Trophoblast cell (in vitro differentiated cells and primary cell): ENCODE data around the gene LINGO3.

Experiments
- DNase-seq, 2 donors: peaks; one replicate each; pipeline ENCODE4 v3.0.0-alpha.2; 2016
- H2AFZ ChIP-seq: 2 replicates; pipeline ENCODE4 v1.6.1; 2013; ENCODE audit warnings: low read length, moderate library complexity, mild to moderate bottlenecking; ENCODE audit not compliant: insufficient read depth, poor library complexity
- H2AK5ac ChIP-seq: 2 replicates; pipeline ENCODE4 v1.6.1; 2013; ENCODE audit warnings: mild to moderate bottlenecking, low read length
- H2BK120ac ChIP-seq: 2 replicates; pipeline ENCODE4 v1.6.1; 2013; ENCODE audit warnings: low read length, mild to moderate bottlenecking, moderate library complexity; ENCODE audit not compliant: insufficient read depth, poor library complexity
- H2BK12ac ChIP-seq: 2 replicates; pipeline ENCODE4 v1.6.1; 2013; ENCODE audit warnings: mild to moderate bottlenecking, low read length, moderate library complexity
- H2BK5ac ChIP-seq: 2 replicates; pipeline ENCODE4 v1.6.1; 2013; ENCODE audit warnings: low read length, low read depth, moderate library complexity, mild to moderate bottlenecking; ENCODE audit not compliant: poor library complexity
- H3K14ac ChIP-seq: 2 replicates; pipeline ENCODE4 v1.6.1; 2013; ENCODE audit warnings: mild to moderate bottlenecking, low read length
- H3K18ac ChIP-seq: 2 replicates; pipeline ENCODE4 v1.6.1; 2013; ENCODE audit warnings: mild to moderate bottlenecking, low read length
- H3K23ac ChIP-seq: 2 replicates; pipeline ENCODE4 v1.6.1; 2013; ENCODE audit warnings: low read length
- H3K27ac ChIP-seq: 2 replicates; pipeline ENCODE4 v1.5.1; 2013; ENCODE audit warnings: low read depth, mild to moderate bottlenecking, inconsistent platforms, low read length, moderate library complexity
- H3K27me3 ChIP-seq: 2 replicates; pipeline ENCODE4 v1.6.1; 2013; ENCODE audit warnings: inconsistent platforms, mild to moderate bottlenecking, low read length, moderate library complexity; ENCODE audit not compliant: insufficient read depth
- H3K36me3 ChIP-seq, 2 experiments: 1 replicate in 1 of 2; 2 replicates in 1 of 2; pipeline ENCODE4 v1.6.1; 2013; ENCODE audit warnings: low read length in 2 of 2, mild to moderate bottlenecking in 2 of 2, moderate library complexity in 1 of 2; ENCODE audit not compliant: insufficient read depth in 2 of 2, control insufficient read depth in 1 of 2
- H3K4ac ChIP-seq: 2 replicates; pipeline ENCODE4 v1.6.1; 2013; ENCODE audit warnings: low read depth, mild to moderate bottlenecking, low read length, moderate library complexity
- H3K4me1 ChIP-seq, 2 experiments: 1 replicate in 1 of 2; 2 replicates in 1 of 2; pipeline ENCODE4 v1.6.1; 2013; ENCODE audit warnings: low read length in 2 of 2, mild to moderate bottlenecking in 2 of 2, moderate library complexity in 1 of 2; ENCODE audit not compliant: insufficient read depth in 2 of 2, control insufficient read depth in 1 of 2
- H3K4me2 ChIP-seq: 2 replicates; pipeline ENCODE4 v1.6.1; 2013; ENCODE audit warnings: inconsistent platforms, mild to moderate bottlenecking, low read length, moderate library complexity
- H3K4me3 ChIP-seq: 2 replicates; pipeline ENCODE4 v1.5.1; 2013; ENCODE audit warnings: mild to moderate bottlenecking, low read depth, low read length, inconsistent platforms
- H3K79me1 ChIP-seq: one replicate; pipeline ENCODE4 v1.6.1; 2013; ENCODE audit warnings: low read length
- H3K79me2 ChIP-seq: 2 replicates; pipeline ENCODE4 v1.6.1; 2013; ENCODE audit warnings: low read length, mild to moderate bottlenecking; ENCODE audit not compliant: control insufficient read depth, insufficient read depth, poor library complexity
- H3K9ac ChIP-seq: 2 replicates; pipeline ENCODE4 v1.6.1; 2013; ENCODE audit warnings: mild to moderate bottlenecking, low read length
- H3K9me3 ChIP-seq: 2 replicates; pipeline ENCODE4 v1.6.1; 2013; ENCODE audit warnings: low read depth, mild to moderate bottlenecking, control low read depth, inconsistent platforms, low read length; ENCODE audit not compliant: insufficient read depth
- H4K12ac ChIP-seq: 2 replicates; pipeline ENCODE4 v1.6.1; 2013; ENCODE audit warnings: low read depth, mild to moderate bottlenecking, low read length, moderate library complexity
- H4K8ac ChIP-seq: 2 replicates; pipeline ENCODE4 v1.6.1; 2013; ENCODE audit warnings: low read depth, mild to moderate bottlenecking, low read length, moderate library complexity
- H4K91ac ChIP-seq: one replicate; pipeline ENCODE4 v1.6.1; 2013; ENCODE audit warnings: low read depth, mild to moderate bottlenecking, low read length, moderate library complexity
- WGBS: extraction: QIAGEN DNeasy Blood & Tissue Kit; methylation state at CpG from one replicate; pipeline ENCODE4 v1.1.7; 2013; ENCODE audit warnings: missing lambda C conversion rate; ENCODE audit not compliant: insufficient read length, insufficient coverage; ENCODE audit errors: extremely low coverage; 5-methylcytosine and 5-hydroxymethylcytosine counted together

Gene LINGO3

DNA sequence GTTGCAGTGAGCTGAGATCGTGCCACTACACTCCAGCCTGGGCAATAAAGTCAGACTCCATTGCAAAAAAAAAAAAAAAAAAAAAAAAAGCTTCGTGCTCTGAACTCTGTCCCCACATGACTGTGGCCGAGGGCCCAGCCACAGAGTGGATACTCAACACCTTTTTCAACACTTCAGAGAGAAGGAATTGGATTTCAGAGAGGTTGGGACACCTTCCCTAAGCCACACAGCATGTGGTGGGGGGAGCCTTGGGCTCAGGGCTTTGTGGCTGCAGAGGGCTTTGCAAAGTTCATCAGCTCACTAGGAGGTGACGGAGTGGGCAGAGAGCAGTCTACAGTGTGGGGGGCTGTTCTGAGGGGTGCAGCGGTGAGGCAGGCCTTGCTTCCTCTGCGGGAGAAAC lies 11.0 kb upstream of the LINGO3 start:
- H3K14ac ChIP-seq, result no peak overlapping the region
- H3K27ac ChIP-seq, result no peak overlapping the region
- H3K4me2 ChIP-seq, result no peak overlapping the region
- H4K91ac ChIP-seq, result no peak overlapping the region
- H2BK5ac ChIP-seq, result no peak overlapping the region
- H2BK12ac ChIP-seq, result no peak overlapping the region
- H3K9me3 ChIP-seq, result peaks cover 7% of the 10 kb centered on the region
- WGBS, result no CpG with 5 or more reads among the region's 6 CpGs
- H3K4me3 ChIP-seq, result no peak overlapping the region
- H3K79me2 ChIP-seq, result no peaks in the 10 kb centered on the region
- H4K8ac ChIP-seq, result no peak overlapping the region
- H2AFZ ChIP-seq, result no peak overlapping the region
- no peaks in the 10 kb centered on the region for H3K27me3 ChIP-seq
- no peaks in the 10 kb centered on the region for H3K4me1 ChIP-seq
- no peak overlapping the region for H3K9ac ChIP-seq
- H3K36me3 ChIP-seq, result peaks cover 24 to 29% of the 10 kb centered on the region in 2 experiments
- no peak overlapping the region for H3K18ac ChIP-seq
- H2BK120ac ChIP-seq, result no peak overlapping the region
- H3K79me1 ChIP-seq, result no peaks in the 10 kb centered on the region
- H2AK5ac ChIP-seq, result no peak overlapping the region
- no peak overlapping the region for H3K23ac ChIP-seq
- no peak for DNase-seq
- no peak overlapping the region for H4K12ac ChIP-seq
- no peak overlapping the region for H3K4ac ChIP-seq

DNA sequence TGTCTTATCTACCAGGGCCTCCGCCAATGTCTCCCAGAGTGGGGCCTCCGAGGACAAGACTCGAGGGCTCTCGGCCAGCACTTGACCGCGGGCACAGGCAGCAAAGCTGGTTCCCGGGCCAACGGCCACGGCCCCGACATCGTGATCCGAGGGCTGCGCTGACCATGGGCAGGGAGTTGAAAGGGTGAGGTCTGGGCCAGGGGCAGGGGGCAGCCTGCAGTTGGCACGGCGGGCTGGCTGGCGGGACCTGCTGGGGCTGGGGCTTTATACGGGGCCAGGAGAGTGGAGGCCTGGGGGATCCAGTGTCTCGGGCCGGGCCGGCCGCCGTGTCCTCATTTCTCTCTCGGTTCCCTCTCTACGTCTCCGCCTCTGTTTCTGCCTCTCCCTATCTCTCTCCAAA lies 9.8 kb upstream of the LINGO3 start:
- no peak for DNase-seq
- no peak overlapping the region for H3K4me3 ChIP-seq
- H2AK5ac ChIP-seq, result no peak overlapping the region
- no peak overlapping the region for H4K12ac ChIP-seq
- no peak overlapping the region for H3K18ac ChIP-seq
- H3K79me2 ChIP-seq, result no peaks in the 10 kb centered on the region
- H4K8ac ChIP-seq, result no peak overlapping the region
- no peaks in the 10 kb centered on the region for H3K79me1 ChIP-seq
- H3K9me3 ChIP-seq, result peaks cover 9% of the 10 kb centered on the region
- H3K14ac ChIP-seq, result no peak overlapping the region
- no peak overlapping the region for H2BK5ac ChIP-seq
- no peak overlapping the region for H3K27ac ChIP-seq
- H3K4ac ChIP-seq, result no peak overlapping the region
- H3K36me3 ChIP-seq, result peaks cover 15 to 18% of the 10 kb centered on the region in 2 experiments
- no peak overlapping the region for H3K23ac ChIP-seq
- no peak overlapping the region for H3K4me2 ChIP-seq
- H2BK12ac ChIP-seq, result no peak overlapping the region
- H3K27me3 ChIP-seq, result no peaks in the 10 kb centered on the region
- no peak overlapping the region for H2AFZ ChIP-seq
- no peaks in the 10 kb centered on the region for H3K4me1 ChIP-seq
- H2BK120ac ChIP-seq, result no peak overlapping the region
- H4K91ac ChIP-seq, result no peak overlapping the region
- WGBS, result no CpG with 5 or more reads among the region's 25 CpGs
- no peak overlapping the region for H3K9ac ChIP-seq

DNA sequence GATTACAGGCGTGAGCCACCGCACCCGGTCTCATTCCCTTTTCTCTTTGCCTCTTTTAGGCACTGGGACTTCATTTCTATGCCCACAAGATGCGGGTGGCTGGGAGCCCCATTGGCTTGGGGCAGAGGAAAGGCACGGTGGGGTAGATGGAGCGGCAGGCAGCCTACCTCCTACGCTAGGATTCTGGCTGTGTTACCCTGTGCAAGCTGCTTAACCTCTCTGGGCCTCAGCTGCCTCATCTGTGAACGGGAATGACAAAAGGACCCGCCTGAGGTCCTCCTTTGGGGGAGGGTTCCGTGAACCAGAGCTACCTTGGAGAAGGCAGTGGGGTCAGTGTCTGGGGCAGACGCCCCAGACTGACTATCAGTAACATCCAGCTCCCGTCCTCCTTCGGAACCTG lies 9.3 kb upstream of the LINGO3 start:
- Histone ChIP-seq H2AFZ (no peak overlapping the region), H3K18ac (no peak overlapping the region), H3K4me2 (no peak overlapping the region), H3K4me3 (no peak overlapping the region), H3K4me1 (no peaks in the 10 kb centered on the region), H3K36me3 (peaks cover 11 to 14% of the 10 kb centered on the region in 2 experiments), H3K4ac (no peak overlapping the region), H4K91ac (no peak overlapping the region), H3K79me2 (no peaks in the 10 kb centered on the region), H3K27me3 (no peaks in the 10 kb centered on the region), H3K27ac (no peak overlapping the region), H2BK12ac (no peak overlapping the region), H3K23ac (no peak overlapping the region), H3K9me3 (peaks cover 9% of the 10 kb centered on the region), H3K14ac (no peak overlapping the region), H3K9ac (no peak overlapping the region), H4K8ac (no peak overlapping the region), H2BK5ac (no peak overlapping the region), H2BK120ac (no peak overlapping the region), H2AK5ac (no peak overlapping the region), H4K12ac (no peak overlapping the region), H3K79me1 (no peaks in the 10 kb centered on the region)
- DNase-seq, result no peak
- WGBS, result no CpG with 5 or more reads among the region's 13 CpGs

DNA sequence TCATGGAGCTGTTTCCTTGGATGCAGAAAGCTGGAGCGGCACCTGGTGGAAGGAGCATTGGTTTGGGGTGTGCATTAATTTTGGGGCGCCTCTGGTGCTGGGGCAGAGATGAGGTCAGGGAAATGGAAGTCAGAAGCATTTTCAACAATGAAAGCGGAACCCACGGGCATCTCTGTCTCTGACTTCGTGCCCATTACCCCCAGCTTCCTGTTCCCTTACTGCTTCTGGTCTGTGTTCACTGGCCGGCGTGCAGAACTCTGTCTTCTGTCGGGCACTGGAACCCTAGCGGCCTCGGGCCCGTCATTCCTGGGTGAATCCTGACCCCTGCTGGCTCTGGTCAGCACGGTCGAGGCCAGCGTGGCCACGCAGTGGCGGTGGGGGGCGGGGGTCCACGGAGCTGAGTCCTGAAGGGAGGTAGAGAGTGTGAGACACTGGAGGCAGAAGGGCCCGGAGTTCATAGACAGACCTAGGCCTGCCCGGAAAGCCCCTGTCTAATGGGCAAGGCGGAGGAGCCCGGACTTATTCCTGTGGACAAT lies 7.9 kb upstream of the LINGO3 start:
- Histone ChIP-seq H2AFZ (no peak overlapping the region), H3K27me3 (no peaks in the 10 kb centered on the region), H2BK120ac (no peak overlapping the region), H2AK5ac (no peak overlapping the region), H3K4me3 (no peak overlapping the region), H2BK12ac (no peak overlapping the region), H2BK5ac (no peak overlapping the region), H3K4ac (no peak overlapping the region), H3K79me2 (no peaks in the 10 kb centered on the region), H4K12ac (no peak overlapping the region), H3K36me3 (peaks cover 2% of the 10 kb centered on the region in 2 experiments), H3K14ac (no peak overlapping the region), H3K27ac (no peak overlapping the region), H3K4me1 (no peaks in the 10 kb centered on the region), H4K91ac (no peak overlapping the region), H3K9ac (no peak overlapping the region), H3K79me1 (no peaks in the 10 kb centered on the region), H3K23ac (no peak overlapping the region), H3K9me3 (peaks cover 8% of the 10 kb centered on the region), H4K8ac (no peak overlapping the region), H3K18ac (no peak overlapping the region), H3K4me2 (no peak overlapping the region)
- no CpG with 5 or more reads among the region's 22 CpGs for WGBS
- DNase-seq, result peak; percentile 28 to 72
